DOHH2 (cell line): Measurements from ENCODE around the gene EPHA6.

Experiments used
- H3F3A ChIP-seq: fragments of 200-600 bp; sonication (generic), shearing (Covaris generic); 2 replicates; pipeline ENCODE4 v1.6.0; 2016; ENCODE audit warnings: antibody characterized with exemption, mild to moderate bottlenecking; ENCODE audit not compliant: control insufficient read depth, insufficient read depth
- H3K27ac ChIP-seq: fragments of 200-600 bp; sonication (generic); 2 replicates; pipeline ENCODE4 v1.5.1; 2014; ENCODE audit warnings: low read depth, mild to moderate bottlenecking, low read length, moderate library complexity
- H3K27me3 ChIP-seq: fragments of 200-600 bp; sonication (generic); 2 replicates; pipeline ENCODE4 v1.6.1; 2014; ENCODE audit warnings: mild to moderate bottlenecking, low read length, mixed read lengths; ENCODE audit not compliant: control insufficient read depth
- H3K36me3 ChIP-seq: fragments of 200-600 bp; sonication (generic); 2 replicates; pipeline ENCODE4 v1.6.1; 2014; ENCODE audit warnings: mild to moderate bottlenecking, low read length, moderate library complexity, mixed read lengths; ENCODE audit not compliant: control insufficient read depth
- H3K4me1 ChIP-seq: fragments of 200-600 bp; sonication (generic); 2 replicates; pipeline ENCODE4 v1.6.1; 2014; ENCODE audit warnings: mild to moderate bottlenecking, low read length, mixed read lengths; ENCODE audit not compliant: control insufficient read depth
- H3K4me2 ChIP-seq: fragments of 200-600 bp; sonication (generic); 2 replicates; pipeline ENCODE4 v1.6.0; 2014; ENCODE audit warnings: mild to moderate bottlenecking, low read length, moderate library complexity
- H3K4me3 ChIP-seq: fragments of 200-600 bp; sonication (generic); 2 replicates; pipeline ENCODE4 v1.5.1; 2014; ENCODE audit warnings: mild to moderate bottlenecking, low read length, mixed read lengths
- H3K79me2 ChIP-seq: fragments of 200-600 bp; sonication (generic); 2 replicates; pipeline ENCODE4 v1.6.1; 2014; ENCODE audit warnings: mild to moderate bottlenecking, low read length, mixed read lengths; ENCODE audit not compliant: control insufficient read depth
- H3K9me2 ChIP-seq: fragments of 200-600 bp; sonication (generic); replicated peaks from 2 replicates; pipeline ENCODE4 v1.6.1; 2014; ENCODE audit warnings: mild to moderate bottlenecking, low read length, mixed read lengths; ENCODE audit not compliant: control insufficient read depth
- H3K9me3 ChIP-seq: fragments of 200-600 bp; sonication (generic); 2 replicates; pipeline ENCODE4 v1.6.1; 2014; ENCODE audit warnings: antibody characterized with exemption, low read length, mixed read lengths; ENCODE audit not compliant: control insufficient read depth, insufficient read depth
- H4K20me1 ChIP-seq: fragments of 200-600 bp; sonication (generic); 2 replicates; pipeline ENCODE4 v1.6.0; 2014; ENCODE audit warnings: low read depth, mild to moderate bottlenecking, antibody characterized with exemption, low read length, moderate library complexity; ENCODE audit not compliant: control insufficient read depth, insufficient read depth
- EZH2phosphoT487 ChIP-seq: fragments of 200-600 bp; sonication (generic); IDR thresholded peaks from 2 replicates; pipeline ENCODE4 v1.6.1; 2017; ENCODE audit warnings: borderline replicate concordance, mild to moderate bottlenecking, antibody characterized with exemption, low read length, moderate library complexity, mixed read lengths
- TF ChIP-seq, protein P1 (sequence below): fragments of 200-600 bp; sonication (generic); IDR thresholded peaks from one replicate; pipeline ENCODE4 v1.5.1; 2014; ENCODE audit warnings: antibody characterized with exemption, mild to moderate bottlenecking, low read depth, low read length; ENCODE audit not compliant: poor library complexity, severe bottlenecking

EPHA6 gene

DNA sequence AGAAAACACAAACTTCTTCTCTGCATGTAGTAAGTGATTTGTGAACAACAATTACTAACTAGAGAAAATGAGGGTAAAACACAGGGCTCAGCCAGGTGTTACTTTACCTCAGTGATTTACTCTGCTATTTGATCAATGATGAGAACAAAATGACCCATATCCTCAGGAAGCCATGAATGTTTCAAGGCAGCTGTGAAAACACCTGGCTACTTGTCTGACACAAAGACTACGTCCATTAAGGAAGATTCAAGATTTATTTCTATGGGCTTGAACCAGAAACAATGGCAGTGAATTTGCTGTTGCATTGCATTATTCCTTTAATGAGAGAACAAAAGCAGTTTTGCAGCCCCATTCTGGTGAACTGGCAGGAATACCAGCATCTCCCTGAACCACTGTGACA, 575.5 kb downstream of the EPHA6 start:
- no peaks in the 10 kb centered on the region for H3K79me2 ChIP-seq
- no peaks in the 10 kb centered on the region for H3K9me3 ChIP-seq
- no peaks in the 10 kb centered on the region for H3K9me2 ChIP-seq
- TF ChIP-seq, protein P1, sequence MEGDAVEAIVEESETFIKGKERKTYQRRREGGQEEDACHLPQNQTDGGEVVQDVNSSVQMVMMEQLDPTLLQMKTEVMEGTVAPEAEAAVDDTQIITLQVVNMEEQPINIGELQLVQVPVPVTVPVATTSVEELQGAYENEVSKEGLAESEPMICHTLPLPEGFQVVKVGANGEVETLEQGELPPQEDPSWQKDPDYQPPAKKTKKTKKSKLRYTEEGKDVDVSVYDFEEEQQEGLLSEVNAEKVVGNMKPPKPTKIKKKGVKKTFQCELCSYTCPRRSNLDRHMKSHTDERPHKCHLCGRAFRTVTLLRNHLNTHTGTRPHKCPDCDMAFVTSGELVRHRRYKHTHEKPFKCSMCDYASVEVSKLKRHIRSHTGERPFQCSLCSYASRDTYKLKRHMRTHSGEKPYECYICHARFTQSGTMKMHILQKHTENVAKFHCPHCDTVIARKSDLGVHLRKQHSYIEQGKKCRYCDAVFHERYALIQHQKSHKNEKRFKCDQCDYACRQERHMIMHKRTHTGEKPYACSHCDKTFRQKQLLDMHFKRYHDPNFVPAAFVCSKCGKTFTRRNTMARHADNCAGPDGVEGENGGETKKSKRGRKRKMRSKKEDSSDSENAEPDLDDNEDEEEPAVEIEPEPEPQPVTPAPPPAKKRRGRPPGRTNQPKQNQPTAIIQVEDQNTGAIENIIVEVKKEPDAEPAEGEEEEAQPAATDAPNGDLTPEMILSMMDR, result no peak
- no peak for TF ChIP-seq EZH2phosphoT487
- no peaks in the 10 kb centered on the region for H3K36me3 ChIP-seq
- H3K4me3 ChIP-seq, result no peak overlapping the region
- H3K4me1 ChIP-seq, result no peaks in the 10 kb centered on the region
- H3K27ac ChIP-seq, result no peak overlapping the region
- no peaks in the 10 kb centered on the region for H3K27me3 ChIP-seq
- no peaks in the 10 kb centered on the region for H4K20me1 ChIP-seq
- H3K4me2 ChIP-seq, result no peak overlapping the region
- no peaks in the 10 kb centered on the region for H3F3A ChIP-seq

DNA sequence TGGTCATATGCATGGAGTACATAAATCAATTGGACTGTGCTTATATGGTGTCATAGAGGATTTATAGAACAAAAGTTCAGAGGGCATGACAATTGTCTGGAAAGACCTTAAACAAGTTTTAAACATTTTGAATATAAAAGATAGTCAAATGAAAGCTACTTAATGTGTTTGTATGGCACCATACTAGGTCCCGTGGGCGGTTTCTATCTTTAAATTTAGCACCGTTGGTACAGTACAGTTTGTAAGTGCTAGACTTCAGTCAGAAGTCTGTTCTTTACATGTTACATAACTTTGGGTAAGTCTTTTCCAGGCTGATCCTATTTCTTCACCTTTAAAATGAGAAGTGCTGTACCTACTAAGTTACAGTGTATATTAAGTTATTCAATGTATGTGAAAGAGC, 576.8 kb downstream of the EPHA6 start:
- Histone ChIP-seq H3K79me2 (no peaks in the 10 kb centered on the region), H3K4me2 (no peak overlapping the region), H4K20me1 (no peaks in the 10 kb centered on the region), H3K9me3 (no peaks in the 10 kb centered on the region), H3K36me3 (no peaks in the 10 kb centered on the region), H3K27ac (no peak overlapping the region), H3K4me1 (no peaks in the 10 kb centered on the region), H3F3A (no peaks in the 10 kb centered on the region), H3K27me3 (no peaks in the 10 kb centered on the region), H3K4me3 (no peak overlapping the region), H3K9me2 (no peaks in the 10 kb centered on the region)
- no peak for TF ChIP-seq EZH2phosphoT487
- TF ChIP-seq, protein P1, result no peak

DNA sequence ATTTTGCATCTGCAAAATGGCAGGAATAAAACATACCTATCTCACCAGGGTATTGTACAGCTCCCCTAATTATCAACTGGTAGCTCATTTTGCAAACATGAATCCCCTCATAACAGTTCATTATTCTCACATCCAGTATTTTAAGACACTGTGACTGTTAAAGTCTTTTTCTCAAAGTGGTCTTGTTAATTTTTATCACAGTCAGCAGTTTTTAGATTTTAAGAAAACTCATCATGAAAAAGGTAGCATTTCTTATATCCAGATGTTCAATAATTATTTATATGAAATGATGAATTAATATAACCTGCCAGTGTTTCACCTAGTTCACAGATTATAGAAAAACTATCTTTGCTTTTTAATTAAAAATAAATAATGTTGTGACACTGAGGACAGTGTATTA, 595.2 kb downstream of the EPHA6 start:
- Histone ChIP-seq H4K20me1 (no peaks in the 10 kb centered on the region), H3K4me2 (no peak overlapping the region), H3K79me2 (no peaks in the 10 kb centered on the region), H3K9me3 (no peaks in the 10 kb centered on the region), H3F3A (no peaks in the 10 kb centered on the region), H3K27me3 (no peaks in the 10 kb centered on the region), H3K4me3 (no peak overlapping the region), H3K36me3 (no peaks in the 10 kb centered on the region), H3K4me1 (no peaks in the 10 kb centered on the region), H3K27ac (no peak overlapping the region), H3K9me2 (no peaks in the 10 kb centered on the region)
- TF ChIP-seq, protein P1, result no peak

DNA sequence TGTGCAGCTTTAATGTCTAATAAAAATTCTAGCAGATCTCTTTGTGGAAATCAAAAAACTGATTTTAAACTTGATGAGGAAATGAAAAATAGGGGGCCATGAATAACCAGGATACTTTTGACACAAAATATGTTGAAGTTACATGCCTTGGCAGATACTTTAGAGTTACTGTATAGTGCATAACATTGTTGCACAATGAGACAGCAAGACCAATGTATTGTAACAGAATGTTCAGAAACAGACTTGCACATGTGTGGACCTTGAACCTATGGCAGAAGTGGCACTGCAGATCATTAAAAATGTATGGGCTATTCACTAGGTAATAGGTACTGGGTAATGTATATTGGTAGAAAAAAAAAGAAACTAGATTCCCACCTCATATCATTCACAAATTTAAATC, 607.2 kb downstream of the EPHA6 start:
- TF ChIP-seq, protein P1, result no peak
- no peak for TF ChIP-seq EZH2phosphoT487
- H3K4me3 ChIP-seq, result no peak overlapping the region
- no peaks in the 10 kb centered on the region for H3K27me3 ChIP-seq
- no peaks in the 10 kb centered on the region for H3K9me2 ChIP-seq
- H3K79me2 ChIP-seq, result no peaks in the 10 kb centered on the region
- no peaks in the 10 kb centered on the region for H3K4me1 ChIP-seq
- H3K9me3 ChIP-seq, result no peaks in the 10 kb centered on the region
- H4K20me1 ChIP-seq, result no peaks in the 10 kb centered on the region
- no peaks in the 10 kb centered on the region for H3K36me3 ChIP-seq
- H3K27ac ChIP-seq, result no peak overlapping the region
- no peaks in the 10 kb centered on the region for H3F3A ChIP-seq
- no peak overlapping the region for H3K4me2 ChIP-seq
